ENCODE data around the gene PRG3. TPM values are rescaled to one million over a fixed set of nuclear protein-coding genes. Genes with fewer than 3 reads are reported as not detected.

PRG3 gene
- total RNA-seq, 1 experiment from 2014 or later, result not detected

GRCh38 chr11:57391539-57391938 lies 10.6 kb upstream of the PRG3 start:
- H3K36me3 Mint-ChIP-seq, result no peaks in the 10 kb centered on the region
- TF ChIP-seq NR3C1 (CRISPR knock-in tag; conservative IDR thresholded peaks at IDR 0.05; ENCODE audit: low read depth) (no peak), TP53 (CRISPR knock-in tag; IDR thresholded peaks at IDR 0.05) (no peak), ZBTB43 (CRISPR knock-in tag; IDR thresholded peaks at IDR 0.05) (no peak), MXD4 (CRISPR knock-in tag; IDR thresholded peaks at IDR 0.05; ENCODE audit: borderline replicate concordance) (no peak), E2F4 (CRISPR knock-in tag; IDR thresholded peaks at IDR 0.05; ENCODE audit: borderline replicate concordance, low read depth) (no peak), FOXP4 (CRISPR knock-in tag; IDR thresholded peaks at IDR 0.05) (no peak), ZMAT4 (CRISPR knock-in tag; IDR thresholded peaks at IDR 0.05) (no peak)
- ChIA-PET POLR2A (no interaction called here), CTCF (interaction anchor here (1.3 kb wide), 1 partner anchor 176 kb away, joined by 3 read pairs; the partner anchor contains the start of gene UBE2L6)
- ATAC-seq (no peak), DNase-seq (ENCODE audit: low spot score) (no peak)
- no peaks in the 10 kb centered on the region for H3K4me1 Mint-ChIP-seq
- no peaks in the 10 kb centered on the region for H3K9me3 Mint-ChIP-seq
- no peak overlapping the region for H3K27ac Mint-ChIP-seq
- peaks cover 23% of the 10 kb centered on the region for H3K27me3 Mint-ChIP-seq (ENCODE audit: low read depth)
- H3K4me3 Mint-ChIP-seq, result no peak overlapping the region

GRCh38 chr11:57391111-57391510 lies 10.2 kb upstream of the PRG3 start:
- ChIA-PET CTCF (no interaction called here), POLR2A (no interaction called here)
- Mint-ChIP-seq H3K36me3 (no peaks in the 10 kb centered on the region), H3K27me3 (ENCODE audit: low read depth) (peaks cover 24% of the 10 kb centered on the region), H3K27ac (no peak overlapping the region), H3K4me1 (no peaks in the 10 kb centered on the region), H3K9me3 (no peaks in the 10 kb centered on the region), H3K4me3 (no peak overlapping the region)
- DNase-seq (ENCODE audit: low spot score), result no peak
- ATAC-seq, result no peak
- no peak for TF ChIP-seq ZNF263 (CRISPR knock-in tag; IDR thresholded peaks at IDR 0.05; ENCODE audit: low read depth)
- no peak for TF ChIP-seq CDX4 (CRISPR knock-in tag; IDR thresholded peaks at IDR 0.05; ENCODE audit: borderline replicate concordance)
- no peak for TF ChIP-seq SMAD4 (CRISPR knock-in tag; IDR thresholded peaks at IDR 0.05)
- TF ChIP-seq ETV6 (CRISPR knock-in tag; IDR thresholded peaks at IDR 0.05), result no peak
- no peak for TF ChIP-seq EMX1 (CRISPR knock-in tag; IDR thresholded peaks at IDR 0.05)
- TF ChIP-seq AR (CRISPR knock-in tag; IDR thresholded peaks at IDR 0.05), result no peak
- no peak for TF ChIP-seq HMGA2 (CRISPR knock-in tag; IDR thresholded peaks at IDR 0.05)
- TF ChIP-seq ZNF138 (CRISPR knock-in tag; conservative IDR thresholded peaks at IDR 0.05), result no peak
- no peak for TF ChIP-seq ZNF532 (CRISPR knock-in tag; IDR thresholded peaks at IDR 0.05; ENCODE audit: borderline replicate concordance)
- TF ChIP-seq PRDM15 (CRISPR knock-in tag; IDR thresholded peaks at IDR 0.05), result no peak
- no peak for TF ChIP-seq ZNF317 (CRISPR knock-in tag; IDR thresholded peaks at IDR 0.05; ENCODE audit: borderline replicate concordance, low read depth)

Measured in WTC11 (cell line).